ENCODE data around the gene GNPDA1. TPM values are rescaled to one million over a fixed set of nuclear protein-coding genes. Genes with fewer than 3 reads are reported as not detected.

Gene GNPDA1
- total and polyA plus RNA-seq, 4 donors = 8.0 to 15.0 (median 10.5) TPM

- Histone ChIP-seq H3K27ac (ENCODE audit: low read depth in 1 of 2, low read length in 2 of 2) (no peak overlapping the region), H3K4me3 (ENCODE audit: low read depth in 1 of 3, low read length in 3 of 3) (no peak overlapping the region), H3K36me3 (ENCODE audit: control insufficient read depth in 4 of 4, insufficient read depth in 3 of 4, low read depth in 1 of 4, low read length in 3 of 4) (no peaks in the 10 kb centered on the region), H3K9me3 (ENCODE audit: control insufficient read depth in 4 of 4, low read length in 3 of 4) (no peaks in the 10 kb centered on the region), H3K9ac (ENCODE audit: low read depth in 1 of 2, low read length in 2 of 2) (no peak overlapping the region), H3K27me3 (ENCODE audit: control insufficient read depth in 4 of 4, insufficient read depth in 4 of 4, low read length in 3 of 4) (no peaks in the 10 kb centered on the region), H3K4me1 (ENCODE audit: control insufficient read depth in 4 of 4, insufficient read depth in 4 of 4, low read length in 3 of 4) (peaks cover 3 to 37% (median 22%) of the 10 kb centered on the region in 4 donors)
- 85% methylated on average over 7 of the region's 7 CpGs for WGBS
- no peak for TF ChIP-seq FOXA2 (IDR thresholded peaks at IDR 0.05)
- no peak for DNase-seq (ENCODE audit: low spot score)
Observed at GRCh38 chr5:141965071-141965470, 47.8 kb downstream of the GNPDA1 start.

- H3K36me3 ChIP-seq (ENCODE audit: control insufficient read depth in 4 of 4, insufficient read depth in 3 of 4, low read depth in 1 of 4, low read length in 3 of 4) = no peaks in the 10 kb centered on the region
- H3K27me3 ChIP-seq (ENCODE audit: control insufficient read depth in 4 of 4, insufficient read depth in 4 of 4, low read length in 3 of 4) = no peaks in the 10 kb centered on the region
- no peak for DNase-seq (ENCODE audit: low spot score)
- no peak for TF ChIP-seq HNF4A (conservative IDR thresholded peaks at IDR 0.05)
- TF ChIP-seq RXRA (IDR thresholded peaks at IDR 0.05) = no peak
- no peak for TF ChIP-seq GABPA (IDR thresholded peaks at IDR 0.05 in 1 of 2, conservative IDR thresholded peaks at IDR 0.05 in 1 of 2)
- no peak for TF ChIP-seq RAD21 (IDR thresholded peaks at IDR 0.05)
- no peak for TF ChIP-seq TAF1 (conservative IDR thresholded peaks at IDR 0.05)
- TF ChIP-seq, protein P1, sequence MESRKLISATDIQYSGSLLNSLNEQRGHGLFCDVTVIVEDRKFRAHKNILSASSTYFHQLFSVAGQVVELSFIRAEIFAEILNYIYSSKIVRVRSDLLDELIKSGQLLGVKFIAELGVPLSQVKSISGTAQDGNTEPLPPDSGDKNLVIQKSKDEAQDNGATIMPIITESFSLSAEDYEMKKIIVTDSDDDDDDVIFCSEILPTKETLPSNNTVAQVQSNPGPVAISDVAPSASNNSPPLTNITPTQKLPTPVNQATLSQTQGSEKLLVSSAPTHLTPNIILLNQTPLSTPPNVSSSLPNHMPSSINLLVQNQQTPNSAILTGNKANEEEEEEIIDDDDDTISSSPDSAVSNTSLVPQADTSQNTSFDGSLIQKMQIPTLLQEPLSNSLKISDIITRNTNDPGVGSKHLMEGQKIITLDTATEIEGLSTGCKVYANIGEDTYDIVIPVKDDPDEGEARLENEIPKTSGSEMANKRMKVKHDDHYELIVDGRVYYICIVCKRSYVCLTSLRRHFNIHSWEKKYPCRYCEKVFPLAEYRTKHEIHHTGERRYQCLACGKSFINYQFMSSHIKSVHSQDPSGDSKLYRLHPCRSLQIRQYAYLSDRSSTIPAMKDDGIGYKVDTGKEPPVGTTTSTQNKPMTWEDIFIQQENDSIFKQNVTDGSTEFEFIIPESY (IDR thresholded peaks at IDR 0.05) = no peak
- TF ChIP-seq NR2F2 (IDR thresholded peaks at IDR 0.05) = no peak
- TF ChIP-seq YY1 (IDR thresholded peaks at IDR 0.05) = no peak
- no peak for TF ChIP-seq JUND (IDR thresholded peaks at IDR 0.05)
- TF ChIP-seq SP1 (IDR thresholded peaks at IDR 0.05) = no peak
- TF ChIP-seq, protein P2, sequence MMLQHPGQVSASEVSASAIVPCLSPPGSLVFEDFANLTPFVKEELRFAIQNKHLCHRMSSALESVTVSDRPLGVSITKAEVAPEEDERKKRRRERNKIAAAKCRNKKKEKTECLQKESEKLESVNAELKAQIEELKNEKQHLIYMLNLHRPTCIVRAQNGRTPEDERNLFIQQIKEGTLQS (IDR thresholded peaks at IDR 0.05) = no peak
- no peak for TF ChIP-seq REST (IDR thresholded peaks at IDR 0.05)
- no peak for TF ChIP-seq FOXA1 (IDR thresholded peaks at IDR 0.05)
- TF ChIP-seq MAX (IDR thresholded peaks at IDR 0.05) = no peak
- TF ChIP-seq EGR1 (IDR thresholded peaks at IDR 0.05; ENCODE audit: low read depth in 2 of 2) = no peak
- TF ChIP-seq CTCF (IDR thresholded peaks at IDR 0.05; ENCODE audit: low read depth, low read length, missing input control) = no peak
- no peak for TF ChIP-seq FOXA2 (IDR thresholded peaks at IDR 0.05)
- no peak for TF ChIP-seq HNF4G (IDR thresholded peaks at IDR 0.05)
- H3K4me3 ChIP-seq (ENCODE audit: low read depth in 1 of 3, low read length in 3 of 3) = no peak overlapping the region
- no peak overlapping the region for H3K9ac ChIP-seq (ENCODE audit: low read depth in 1 of 2, low read length in 2 of 2)
- H3K27ac ChIP-seq (ENCODE audit: low read depth in 1 of 2, low read length in 2 of 2) = no peak overlapping the region
- peaks cover 2 to 29% (median 17%) of the 10 kb centered on the region in 4 donors for H3K4me1 ChIP-seq (ENCODE audit: control insufficient read depth in 4 of 4, insufficient read depth in 4 of 4, low read length in 3 of 4)
- H3K9me3 ChIP-seq (ENCODE audit: control insufficient read depth in 4 of 4, low read length in 3 of 4) = no peaks in the 10 kb centered on the region
- 57% methylated on average over 3 of the region's 3 CpGs for WGBS
Observed at GRCh38 chr5:141963701-141964100, 49.1 kb downstream of the GNPDA1 start.
